ENCODE measurements around the gene AGAP5. TPM values are rescaled to one million over a fixed set of nuclear protein-coding genes. Genes with fewer than 3 reads are reported as not detected.

The AGAP5 gene
- total and polyA plus RNA-seq, 10 of the 15 experiments (the other 5 are each of a cell fraction or from before 2014, with no cell fraction given), result 0.68 to 8.5 (median 6.7) TPM; not detected in 1

DNA sequence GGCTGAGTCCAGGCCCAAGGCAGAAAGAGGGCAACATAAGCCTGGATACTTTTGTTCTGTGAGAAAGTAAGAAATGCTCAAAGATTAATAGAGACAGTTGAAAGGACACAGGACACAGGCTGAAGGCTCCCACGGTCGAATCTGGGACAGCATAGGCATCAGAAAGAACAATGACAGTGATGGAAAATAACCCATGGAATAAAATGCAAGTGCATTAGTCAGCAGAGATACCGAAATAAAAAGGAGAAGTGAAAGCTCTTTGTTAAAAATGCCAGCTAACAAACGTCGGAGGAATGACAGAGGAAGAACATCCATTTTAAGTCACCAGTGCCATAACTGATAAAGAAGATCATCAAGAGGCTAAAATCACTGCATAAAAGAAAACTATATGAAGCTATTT is 19.6 kb upstream of the AGAP5 start:
- peaks cover 3 to 13% of the 10 kb centered on the region in 2 experiments for H3K36me3 ChIP-seq (ENCODE audit: control insufficient read depth in 2 of 2, insufficient read depth in 2 of 2, low read length in 1 of 2)
- peak overlapping the region; percentile 71 for H2AFZ ChIP-seq (ENCODE audit: control insufficient read depth, low read depth, low read length)
- no peaks in the 10 kb centered on the region for H3K79me2 ChIP-seq (ENCODE audit: control insufficient read depth, insufficient read depth, low read length)
- no peaks in the 10 kb centered on the region for H3K9me3 ChIP-seq (replicated peaks; ENCODE audit: control insufficient read depth, insufficient read depth, low read length)
- SMC1A ChIA-PET (ENCODE audit: uncharacterized antibody, unreplicated experiment), result interaction anchor here (0.6 to 1.6 kb wide), 9 partner anchors 25 to 451 kb away, joined by 3 to 5 read pairs (median 3); partner anchors contain the start of gene SEC24C
- H4K20me1 ChIP-seq (ENCODE audit: control insufficient read depth, insufficient read depth), result no peaks in the 10 kb centered on the region
- peak overlapping the region; percentile 51; the same call in 1 of the 2 replicates for H3K9ac ChIP-seq (ENCODE audit: control insufficient read depth, insufficient read depth, low read length)
- ATAC-seq, result peak; percentile 83
- RAD21 ChIA-PET (ENCODE audit: unreplicated experiment), result interaction anchor here (0.9 to 1.9 kb wide), 9 partner anchors 12 to 188 kb away, joined by 3 to 7 read pairs (median 3); partner anchors contain the start of genes SEC24C and USP54
- H3K4me2 ChIP-seq (ENCODE audit: control insufficient read depth, insufficient read depth), result no peak overlapping the region
- WGBS (ENCODE audit: insufficient coverage, insufficient replicate concordance, low lambda C conversion rate, missing lambda C conversion rate), result under 1% methylated on average over 5 of the region's 5 CpGs
- BruUV-seq (replicated peaks), result no TSS peak
- peak overlapping the region; percentile 74 for H3K27ac ChIP-seq (ENCODE audit: control insufficient read depth, insufficient read depth)
- no peak overlapping the region for H3K4me3 ChIP-seq
- FAIRE-seq, result no peak
- peak; percentile 42 for DNase-seq (ENCODE audit: low read depth, low spot score)
- H3K27me3 ChIP-seq (replicated peaks in 1 of 2; ENCODE audit: control insufficient read depth in 2 of 2, insufficient read depth in 2 of 2, low read length in 1 of 2), result no peaks in the 10 kb centered on the region
- in situ Hi-C loops (cut with MboI) (no loop called here), intact Hi-C loops (cut with micrococcal nuclease; ENCODE audit: unreplicated experiment) (no loop called here)
- CTCF ChIA-PET, result interaction anchor here (0.9 to 2.0 kb wide), 4 partner anchors 13 to 188 kb away, joined by 3 to 7 read pairs (median 4); no protein-coding TSS in a partner anchor
- H3K4me1 ChIP-seq (ENCODE audit: control insufficient read depth, insufficient read depth, low read length), result peaks cover 9% of the 10 kb centered on the region
- POLR2A ChIA-PET, result interaction anchor here (1.3 to 4.2 kb wide), 3 partner anchors 13 to 41 kb away, joined by 4 to 15 read pairs (median 6); partner anchors contain the start of gene SEC24C
- TF ChIP-seq, protein P1, sequence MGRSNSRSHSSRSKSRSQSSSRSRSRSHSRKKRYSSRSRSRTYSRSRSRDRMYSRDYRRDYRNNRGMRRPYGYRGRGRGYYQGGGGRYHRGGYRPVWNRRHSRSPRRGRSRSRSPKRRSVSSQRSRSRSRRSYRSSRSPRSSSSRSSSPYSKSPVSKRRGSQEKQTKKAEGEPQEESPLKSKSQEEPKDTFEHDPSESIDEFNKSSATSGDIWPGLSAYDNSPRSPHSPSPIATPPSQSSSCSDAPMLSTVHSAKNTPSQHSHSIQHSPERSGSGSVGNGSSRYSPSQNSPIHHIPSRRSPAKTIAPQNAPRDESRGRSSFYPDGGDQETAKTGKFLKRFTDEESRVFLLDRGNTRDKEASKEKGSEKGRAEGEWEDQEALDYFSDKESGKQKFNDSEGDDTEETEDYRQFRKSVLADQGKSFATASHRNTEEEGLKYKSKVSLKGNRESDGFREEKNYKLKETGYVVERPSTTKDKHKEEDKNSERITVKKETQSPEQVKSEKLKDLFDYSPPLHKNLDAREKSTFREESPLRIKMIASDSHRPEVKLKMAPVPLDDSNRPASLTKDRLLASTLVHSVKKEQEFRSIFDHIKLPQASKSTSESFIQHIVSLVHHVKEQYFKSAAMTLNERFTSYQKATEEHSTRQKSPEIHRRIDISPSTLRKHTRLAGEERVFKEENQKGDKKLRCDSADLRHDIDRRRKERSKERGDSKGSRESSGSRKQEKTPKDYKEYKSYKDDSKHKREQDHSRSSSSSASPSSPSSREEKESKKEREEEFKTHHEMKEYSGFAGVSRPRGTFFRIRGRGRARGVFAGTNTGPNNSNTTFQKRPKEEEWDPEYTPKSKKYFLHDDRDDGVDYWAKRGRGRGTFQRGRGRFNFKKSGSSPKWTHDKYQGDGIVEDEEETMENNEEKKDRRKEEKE (IDR thresholded peaks at IDR 0.05), result no peak
- TF ChIP-seq EED (IDR thresholded peaks at IDR 0.05; ENCODE audit: low read depth), result peak; percentile 67
- peak; percentile 56 for TF ChIP-seq IKZF1 (conservative IDR thresholded peaks at IDR 0.05)
- TF ChIP-seq POLR2AphosphoS2 (IDR thresholded peaks at IDR 0.05; ENCODE audit: low read depth, low read length), result no peak
- peak; percentile 33; the same call in 1 of the 2 replicates for TF ChIP-seq NR2C1 (IDR thresholded peaks at IDR 0.05)
- no peak for TF ChIP-seq RUNX3 (IDR thresholded peaks at IDR 0.05; ENCODE audit: low read length)
- TF ChIP-seq GATAD2B (conservative IDR thresholded peaks at IDR 0.05; ENCODE audit: low read depth), result no peak
- TF ChIP-seq, protein P2, sequence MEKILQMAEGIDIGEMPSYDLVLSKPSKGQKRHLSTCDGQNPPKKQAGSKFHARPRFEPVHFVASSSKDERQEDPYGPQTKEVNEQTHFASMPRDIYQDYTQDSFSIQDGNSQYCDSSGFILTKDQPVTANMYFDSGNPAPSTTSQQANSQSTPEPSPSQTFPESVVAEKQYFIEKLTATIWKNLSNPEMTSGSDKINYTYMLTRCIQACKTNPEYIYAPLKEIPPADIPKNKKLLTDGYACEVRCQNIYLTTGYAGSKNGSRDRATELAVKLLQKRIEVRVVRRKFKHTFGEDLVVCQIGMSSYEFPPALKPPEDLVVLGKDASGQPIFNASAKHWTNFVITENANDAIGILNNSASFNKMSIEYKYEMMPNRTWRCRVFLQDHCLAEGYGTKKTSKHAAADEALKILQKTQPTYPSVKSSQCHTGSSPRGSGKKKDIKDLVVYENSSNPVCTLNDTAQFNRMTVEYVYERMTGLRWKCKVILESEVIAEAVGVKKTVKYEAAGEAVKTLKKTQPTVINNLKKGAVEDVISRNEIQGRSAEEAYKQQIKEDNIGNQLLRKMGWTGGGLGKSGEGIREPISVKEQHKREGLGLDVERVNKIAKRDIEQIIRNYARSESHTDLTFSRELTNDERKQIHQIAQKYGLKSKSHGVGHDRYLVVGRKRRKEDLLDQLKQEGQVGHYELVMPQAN (conservative IDR thresholded peaks at IDR 0.05), result no peak
- no peak for TF ChIP-seq RFX5 (IDR thresholded peaks at IDR 0.05; ENCODE audit: low read depth, low read length)
- peak; percentile 31; the same call in 1 of the 2 replicates for TF ChIP-seq MTA2 (IDR thresholded peaks at IDR 0.05; ENCODE audit: low read depth)
- TF ChIP-seq, protein P3, sequence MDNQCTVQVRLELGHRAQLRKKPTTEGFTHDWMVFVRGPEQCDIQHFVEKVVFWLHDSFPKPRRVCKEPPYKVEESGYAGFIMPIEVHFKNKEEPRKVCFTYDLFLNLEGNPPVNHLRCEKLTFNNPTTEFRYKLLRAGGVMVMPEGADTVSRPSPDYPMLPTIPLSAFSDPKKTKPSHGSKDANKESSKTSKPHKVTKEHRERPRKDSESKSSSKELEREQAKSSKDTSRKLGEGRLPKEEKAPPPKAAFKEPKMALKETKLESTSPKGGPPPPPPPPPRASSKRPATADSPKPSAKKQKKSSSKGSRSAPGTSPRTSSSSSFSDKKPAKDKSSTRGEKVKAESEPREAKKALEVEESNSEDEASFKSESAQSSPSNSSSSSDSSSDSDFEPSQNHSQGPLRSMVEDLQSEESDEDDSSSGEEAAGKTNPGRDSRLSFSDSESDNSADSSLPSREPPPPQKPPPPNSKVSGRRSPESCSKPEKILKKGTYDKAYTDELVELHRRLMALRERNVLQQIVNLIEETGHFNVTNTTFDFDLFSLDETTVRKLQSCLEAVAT (IDR thresholded peaks at IDR 0.05), result no peak; the same call in 1 of the 2 replicates
- peak; percentile 73 for TF ChIP-seq IRF4 (IDR thresholded peaks at IDR 0.05; ENCODE audit: low read depth, low read length)
- no peak for TF ChIP-seq NR2F1 (conservative IDR thresholded peaks at IDR 0.05)
- TF ChIP-seq TAF1 (IDR thresholded peaks at IDR 0.05; ENCODE audit: borderline replicate concordance, low read depth, low read length), result peak; percentile 34; the same call in 1 of the 2 replicates
- no peak for TF ChIP-seq CBX3 (IDR thresholded peaks at IDR 0.05; ENCODE audit: borderline replicate concordance, low read depth)
